GM13977 (cell line): ENCODE results near the gene NSMF.

Experiments used
- DNase-seq: peaks from one replicate; pipeline ENCODE4 v3.0.0; 2012; ENCODE audit warnings: low spot score
- CTCF ChIP-seq: IDR thresholded peaks from 2 replicates; pipeline ENCODE4 v1.5.1; 2012; ENCODE audit warnings: mild to moderate bottlenecking, control low read depth; ENCODE audit not compliant: insufficient read depth; ENCODE audit errors: extremely low read depth, missing control alignments
- in situ Hi-C: fragments of 300-500 bp; cut with MboI; formaldehyde crosslinking; loops from one replicate; pipeline ENCODE4 v1.12.0; 2022; ENCODE audit warnings: low sequenced_read_pairs, low pct_unique_long_range_greater_than_20kb, mixed read lengths, inconsistent platforms; ENCODE audit not compliant: unreplicated experiment

NSMF gene

GRCh38 chr9:137486141-137486490 lies 27.0 kb upstream of the NSMF start:
- no peak for DNase-seq
- no peak for TF ChIP-seq CTCF
- in situ Hi-C loops, result no loop called here

- in situ Hi-C loops, result no loop called here
- no peak for DNase-seq
- TF ChIP-seq CTCF, result no peak
These were observed 26.4 kb upstream of the NSMF start for GRCh38 chr9:137485343-137486140.

GRCh38 chr9:137484551-137485315 lies 25.6 kb upstream of the NSMF start:
- TF ChIP-seq CTCF, result no peak
- in situ Hi-C loops, result no loop called here
- DNase-seq, result no peak

GRCh38 chr9:137482094-137482781 lies 23.1 kb upstream of the NSMF start:
- in situ Hi-C loops, result no loop called here
- DNase-seq, result no peak
- no peak for TF ChIP-seq CTCF

GRCh38 chr9:137480686-137481683 lies 21.9 kb upstream of the NSMF start:
- DNase-seq, result no peak
- no peak for TF ChIP-seq CTCF
- in situ Hi-C loops, result no loop called here
